K562 (cell line): Measurements from ENCODE around the gene FKRP. TPM values are rescaled to one million over a fixed set of nuclear protein-coding genes. Genes with fewer than 3 reads are reported as not detected.

Experiments
- ATAC-seq: fragments of 200-7000 bp; cut with Tn5 transposase; 3 replicates; pipeline ENCODE4 v1.9.1; 2020; ENCODE audit warnings: moderate library complexity
- BruUV-seq: library from RNA; stranded (reverse); fragments of 400-500 nt; replicated peaks from 2 replicates; lab custom pipeline; 2021; lab: Mats Ljungman, UMichigan
- CTCF ChIA-PET: fragments of 300-600 bp; formaldehyde crosslinking; extraction: SDS; loops from one replicate; lab custom pipeline; 2021; ENCODE audit warnings: low intra/inter-chr PET ratio; lab: Yijun Ruan, JAX
- POLR2A ChIA-PET: fragments of 300-600, 350-650 bp; sonication (Branson Sonifier 250); formaldehyde crosslinking; extraction: SDS; loops from one replicate; lab custom pipeline; 2021; ENCODE audit warnings: antibody characterized with exemption, inconsistent platforms; lab: Yijun Ruan, JAX
- DNase-seq, 4 experiments: peaks; one replicate each; pipeline versions ENCODE4 v3.0.0 to v3.0.0-alpha.2; 2011 to 2018; ENCODE audit warnings: low spot score in 3 of 4, mixed read lengths in 3 of 4; ENCODE audit errors: extremely low read depth in 1 of 4
- FAIRE-seq: peaks from 2 replicates; lab custom pipeline; 2011; peaks lifted over from hg19 to GRCh38; lab: Jason Lieb, UNC
- H2AFZ ChIP-seq: 2 replicates; pipeline ENCODE4 v1.6.0; 2011; ENCODE audit warnings: low read depth, low read length, control low read depth, inconsistent platforms
- H3K27ac ChIP-seq: fragments of 200-600 bp; 3 replicates; pipeline ENCODE4 v1.8.0; 2011; ENCODE audit warnings: low read depth, mild to moderate bottlenecking, control low read depth, inconsistent platforms, low read length, moderate library complexity, mixed read lengths; ENCODE audit errors: extremely low read depth
- H3K27me3 ChIP-seq, 2 experiments: fragments of 300-600 bp in 1 of 2; 2 replicates in 1 of 2; 3 replicates in 1 of 2; pipeline versions ENCODE4 v1.6.0 to v1.8.0; 2011; ENCODE audit warnings: inconsistent platforms in 2 of 2, low read length in 2 of 2, mild to moderate bottlenecking in 1 of 2, mixed read lengths in 1 of 2, moderate library complexity in 1 of 2; ENCODE audit not compliant: control insufficient read depth in 2 of 2, insufficient read depth in 2 of 2
- H3K36me3 ChIP-seq: fragments of 300-600 bp; 3 replicates; pipeline ENCODE4 v1.8.0; 2011; ENCODE audit warnings: mild to moderate bottlenecking, low read length, inconsistent platforms; ENCODE audit not compliant: control insufficient read depth, insufficient read depth
- H3K4me1 ChIP-seq, 2 experiments: fragments of 200-600 bp in 1 of 2; replicated peaks in 1 of 2; 2 replicates in 1 of 2; 3 replicates in 1 of 2; pipeline versions ENCODE4 v1.5.1 to v1.8.0; 2011; ENCODE audit warnings: inconsistent platforms in 2 of 2, low read length in 2 of 2, mild to moderate bottlenecking in 1 of 2, mixed read lengths in 1 of 2, moderate library complexity in 1 of 2; ENCODE audit not compliant: control insufficient read depth in 2 of 2, insufficient read depth in 2 of 2
- H3K4me2 ChIP-seq: 2 replicates; pipeline ENCODE4 v1.6.1; 2011; ENCODE audit warnings: low read length, control low read depth, inconsistent platforms, mixed read lengths; ENCODE audit not compliant: insufficient read depth
- H3K4me3 ChIP-seq: fragments of 200-600 bp; sonication (generic), shearing (Covaris generic); 2 replicates; pipeline ENCODE4 v1.5.1; 2016; ENCODE audit warnings: control low read depth, inconsistent platforms
- H3K79me2 ChIP-seq: fragments of 200-600 bp; 3 replicates; pipeline ENCODE4 v1.8.0; 2011; ENCODE audit warnings: low read length, inconsistent platforms; ENCODE audit not compliant: control insufficient read depth, insufficient read depth
- H3K9ac ChIP-seq, 2 experiments: 2 replicates each; pipeline versions ENCODE4 v1.6.0 to v1.6.1; 2011; ENCODE audit warnings: low read depth in 2 of 2, low read length in 2 of 2, control low read depth in 1 of 2, inconsistent platforms in 1 of 2, mild to moderate bottlenecking in 1 of 2, mixed read lengths in 1 of 2; ENCODE audit not compliant: insufficient read depth in 1 of 2
- H3K9me1 ChIP-seq: one replicate; pipeline ENCODE4 v1.6.0; 2011; ENCODE audit warnings: inconsistent platforms, mild to moderate bottlenecking, low read length, moderate library complexity; ENCODE audit not compliant: control insufficient read depth, insufficient read depth
- H3K9me3 ChIP-seq: replicated peaks from 2 replicates; pipeline ENCODE4 v1.5.1; 2011; ENCODE audit warnings: low read depth, low read length, inconsistent platforms; ENCODE audit not compliant: control insufficient read depth, insufficient read depth
- H4K20me1 ChIP-seq: replicated peaks from 2 replicates; pipeline ENCODE4 v1.6.1; 2011; ENCODE audit warnings: low read length, inconsistent platforms, mixed read lengths; ENCODE audit not compliant: control insufficient read depth, insufficient read depth
- HBP1 ChIP-seq: fragments of 450-650 bp; formaldehyde crosslinking; IDR thresholded peaks from 2 replicates; pipeline ENCODE4 v1.4.0; 2022; ENCODE audit warnings: missing genetic modification characterization
- ZNF121 ChIP-seq: sonication (generic); formaldehyde crosslinking; conservative IDR thresholded peaks from 2 replicates; pipeline ENCODE4 v1.8.0; 2022; ENCODE audit warnings: missing genetic modification reagents
- WGBS: fragments of 100-300 bp; shearing (Covaris generic); methylation state at CpG from one replicate; pipeline ENCODE4 v1.1.6; 2016; ENCODE audit warnings: low coverage, mixed read lengths; ENCODE audit not compliant: insufficient coverage; ENCODE audit errors: missing lambda C conversion rate; 5-methylcytosine and 5-hydroxymethylcytosine counted together
- in situ Hi-C: fragments of 300-500 bp; cut with MboI; formaldehyde crosslinking; loops from 4 replicates; pipeline ENCODE4 v1.15.0; 2018; ENCODE audit warnings: inconsistent platforms, mixed read lengths
- intact Hi-C: fragments of 100-400 bp; cut with micrococcal nuclease; formaldehyde crosslinking; loops from 2 replicates; pipeline ENCODE4 v1.14.2; 2022
- polyA plus RNA-seq, 8 experiments: library from polyadenylated mRNA; depleted of rRNA in 4 of 8; stranded (reverse) in 5 of 8; unstranded in 3 of 8; fragments of >200 nt; fragmentation: Nextera tagmentation in 2 of 8; fragmentation: Illumina TruSeq in 1 of 8; extraction: Ambion mirVana in 2 of 8; extraction: Trizol in 1 of 8; gene quantifications; 2 replicates each; pipeline versions ENCODE4 v1.2.1 to v1.2.3, GENCODE V29; 2011 to 2014; ENCODE audit warnings: inconsistent platforms in 1 of 8, missing spikeins in 1 of 8
- total RNA-seq, 7 experiments: library from RNA; depleted of rRNA in 6 of 7; stranded (reverse); fragments of >200 nt in 6 of 7; fragmentation: Illumina TruSeq in 2 of 7; extraction: Trizol in 2 of 7; gene quantifications; 2 replicates each; pipeline versions ENCODE4 v1.2.1 to v1.2.3, GENCODE V29; 2011 to 2021; ENCODE audit warnings: low replicate concordance in 1 of 7

FKRP gene
- total and polyA plus RNA-seq, 9 of the 15 experiments (the other 6 are each of a cell fraction or from before 2014, with no cell fraction given) = 0.68 to 16.1 (median 6.5) TPM

GRCh38 chr19:46744005-46744691 is 1.7 kb upstream of the FKRP start:
- H3K36me3 ChIP-seq = peaks cover 47% of the 10 kb centered on the region; the same call in 1 of the 3 replicates
- ATAC-seq (no peak), DNase-seq (no peak), FAIRE-seq (no peak)
- H3K27me3 ChIP-seq = no peaks in the 10 kb centered on the region
- peaks cover 11 to 39% of the 10 kb centered on the region in 2 experiments; a peak in 4 of 5 replicates for H3K4me1 ChIP-seq
- H3K27ac ChIP-seq = no peak overlapping the region
- H4K20me1 ChIP-seq = peaks cover 39% of the 10 kb centered on the region
- TF ChIP-seq ZNF121 (CRISPR knock-in tag) (peak; percentile 52; the same call in 1 of the 2 replicates), HBP1 (CRISPR knock-in tag) (no peak)
- POLR2A ChIA-PET = interaction anchor here (1.9 kb wide), 1 partner anchor 9 kb away, joined by 6 read pairs; no protein-coding TSS in a partner anchor
- H2AFZ ChIP-seq = no peak overlapping the region
- intact Hi-C loops (no loop called here), in situ Hi-C loops (no loop called here)
- WGBS = 72% methylated on average over 12 of the region's 12 CpGs
- H3K4me2 ChIP-seq = peak overlapping the region; percentile 94
- peaks cover 76% of the 10 kb centered on the region for H3K79me2 ChIP-seq
- CTCF ChIA-PET = no interaction called here
- TSS peak; percentile 31 for BruUV-seq
- H3K9me1 ChIP-seq = peaks cover 2% of the 10 kb centered on the region
- H3K9ac ChIP-seq = peak overlapping the region; percentile 91 to 99; a peak in 2 of 4 replicates
- no peaks in the 10 kb centered on the region for H3K9me3 ChIP-seq
- H3K4me3 ChIP-seq = peak overlapping the region; percentile 98; the same call in 1 of the 2 replicates
